Coronary artery (tissue), 2 donors: ENCODE results near the gene DLGAP3.

Experiments used
- DNase-seq: peaks from one replicate; pipeline ENCODE4 v3.0.0-alpha.2; 2017; ENCODE audit warnings: low spot score
- H3K27ac ChIP-seq, 2 donors: fragments of 200-600 bp; sonication (generic); one replicate each; pipeline ENCODE4 v1.5.1; 2016 to 2019
- H3K4me3 ChIP-seq: fragments of 200-600 bp; sonication (generic); 2 replicates; pipeline ENCODE4 v1.5.1; 2016; ENCODE audit warnings: mild to moderate bottlenecking, moderate library complexity
- TF ChIP-seq, protein P1 (sequence below): fragments of 200-600 bp; sonication (generic); IDR thresholded peaks from one replicate; pipeline ENCODE4 v1.5.1; 2019; ENCODE audit warnings: antibody characterized with exemption

DLGAP3 gene

GRCh38 chr1:34842073-34842472 is 87.4 kb downstream of the DLGAP3 start:
- no peak overlapping the region for H3K27ac ChIP-seq
- DNase-seq = peak; percentile 2
- TF ChIP-seq, protein P1, sequence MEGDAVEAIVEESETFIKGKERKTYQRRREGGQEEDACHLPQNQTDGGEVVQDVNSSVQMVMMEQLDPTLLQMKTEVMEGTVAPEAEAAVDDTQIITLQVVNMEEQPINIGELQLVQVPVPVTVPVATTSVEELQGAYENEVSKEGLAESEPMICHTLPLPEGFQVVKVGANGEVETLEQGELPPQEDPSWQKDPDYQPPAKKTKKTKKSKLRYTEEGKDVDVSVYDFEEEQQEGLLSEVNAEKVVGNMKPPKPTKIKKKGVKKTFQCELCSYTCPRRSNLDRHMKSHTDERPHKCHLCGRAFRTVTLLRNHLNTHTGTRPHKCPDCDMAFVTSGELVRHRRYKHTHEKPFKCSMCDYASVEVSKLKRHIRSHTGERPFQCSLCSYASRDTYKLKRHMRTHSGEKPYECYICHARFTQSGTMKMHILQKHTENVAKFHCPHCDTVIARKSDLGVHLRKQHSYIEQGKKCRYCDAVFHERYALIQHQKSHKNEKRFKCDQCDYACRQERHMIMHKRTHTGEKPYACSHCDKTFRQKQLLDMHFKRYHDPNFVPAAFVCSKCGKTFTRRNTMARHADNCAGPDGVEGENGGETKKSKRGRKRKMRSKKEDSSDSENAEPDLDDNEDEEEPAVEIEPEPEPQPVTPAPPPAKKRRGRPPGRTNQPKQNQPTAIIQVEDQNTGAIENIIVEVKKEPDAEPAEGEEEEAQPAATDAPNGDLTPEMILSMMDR = no peak
- no peak overlapping the region for H3K4me3 ChIP-seq

- Histone ChIP-seq H3K4me3 (no peak overlapping the region), H3K27ac (no peak overlapping the region)
- TF ChIP-seq, protein P1 = no peak
- DNase-seq = no peak
Observed at GRCh38 chr1:34840426-34840825, 89.0 kb downstream of the DLGAP3 start.

GRCh38 chr1:34839526-34840305 is 89.7 kb downstream of the DLGAP3 start:
- Histone ChIP-seq H3K27ac (no peak overlapping the region), H3K4me3 (no peak overlapping the region)
- DNase-seq = no peak
- TF ChIP-seq, protein P1 = no peak

DNA sequence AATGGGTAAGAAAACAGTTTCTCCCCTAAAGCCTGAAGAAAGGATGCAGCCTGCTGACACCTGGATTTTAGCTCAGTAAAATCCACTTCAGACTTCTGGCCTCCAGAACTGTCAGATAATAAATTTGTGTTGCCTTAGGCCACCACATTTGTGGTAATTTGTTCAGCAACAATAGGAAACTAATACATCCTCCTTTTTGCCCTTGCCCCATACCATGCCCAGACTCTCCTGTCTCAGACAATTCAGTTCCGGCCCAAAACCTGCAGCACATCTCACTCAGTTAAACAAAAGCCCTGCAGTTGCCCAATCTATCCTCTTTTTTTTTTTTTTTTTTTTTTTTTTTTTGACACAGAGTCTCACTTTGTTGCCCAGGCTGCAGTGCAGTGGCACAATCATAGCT is 95.7 kb downstream of the DLGAP3 start:
- Histone ChIP-seq H3K27ac (no peak overlapping the region), H3K4me3 (no peak overlapping the region)
- TF ChIP-seq, protein P1 = no peak
- DNase-seq = no peak

DNA sequence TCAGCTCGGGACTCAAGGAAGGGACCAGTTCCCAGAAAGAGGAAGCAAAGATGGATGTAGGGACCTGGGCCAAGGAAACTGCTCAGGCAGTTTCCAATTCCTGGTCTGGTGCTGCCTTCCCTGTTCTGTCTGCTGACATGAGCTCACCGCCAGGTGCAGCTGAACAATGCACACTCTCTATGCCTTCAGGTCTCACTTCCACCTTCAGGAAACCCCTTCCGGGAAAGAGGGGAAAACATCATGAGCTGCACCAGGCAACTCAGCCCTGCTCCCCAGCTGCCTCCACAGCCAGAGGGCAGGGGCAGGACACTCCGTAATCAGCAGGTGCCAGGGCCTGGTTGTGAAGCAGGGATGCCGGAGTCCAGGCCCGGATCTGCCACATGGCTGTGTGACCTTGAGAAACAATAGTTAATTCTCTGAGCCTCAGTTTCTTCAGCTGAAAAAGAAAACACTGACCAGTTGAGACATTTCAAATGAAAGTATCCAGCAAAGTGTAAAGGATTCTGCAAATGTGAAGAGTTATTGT is 97.7 kb downstream of the DLGAP3 start:
- H3K27ac ChIP-seq = peak overlapping the region in 1 of 2 donors; percentile 18
- TF ChIP-seq, protein P1 = no peak
- H3K4me3 ChIP-seq = no peak overlapping the region
- DNase-seq = no peak

- Histone ChIP-seq H3K27ac (peak overlapping the region; percentile 25 to 85), H3K4me3 (no peak overlapping the region)
- no peak for DNase-seq
- TF ChIP-seq, protein P1 = no peak
Observed at GRCh38 chr1:34829250-34829649, 100.2 kb downstream of the DLGAP3 start.

DNA sequence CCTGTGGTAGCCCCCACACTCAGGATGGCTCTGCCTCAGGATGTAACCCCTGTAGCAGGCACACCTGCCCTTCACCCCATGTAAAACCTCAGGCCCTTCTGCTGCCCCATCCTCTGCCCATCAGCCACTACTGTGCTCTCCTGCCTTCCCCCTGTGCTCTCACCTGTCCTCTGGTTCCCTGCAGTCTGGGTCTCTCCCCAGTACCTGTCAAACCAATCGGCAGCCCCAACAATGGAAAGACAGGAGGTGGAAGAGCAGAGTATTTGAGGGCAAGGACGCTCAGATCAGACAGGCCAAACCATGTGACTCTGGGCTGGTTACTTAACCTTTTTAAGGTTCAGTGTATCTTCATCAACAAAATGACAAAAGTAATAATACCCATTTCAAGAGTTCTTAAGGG is 100.8 kb downstream of the DLGAP3 start:
- no peak for DNase-seq
- Histone ChIP-seq H3K27ac (peak overlapping the region; percentile 25 to 85), H3K4me3 (no peak overlapping the region)
- TF ChIP-seq, protein P1 = no peak
